ENCODE results near the gene RBFOX2. TPM values are rescaled to one million over a fixed set of nuclear protein-coding genes. Genes with fewer than 3 reads are reported as not detected.

The RBFOX2 gene
- total and polyA plus RNA-seq, 2 donors (not counting 1 experiment from before 2014, with no cell fraction given), result 173 to 190 TPM

GRCh38 chr22:35900483-35901168, 128.0 kb downstream of the RBFOX2 start:
- H4K20me1 ChIP-seq (ENCODE audit: control insufficient read depth, extremely low read depth, insufficient read depth, low read length), result peaks cover 2% of the 10 kb centered on the region
- H3K79me2 ChIP-seq (ENCODE audit: control insufficient read depth, insufficient read depth, low read length), result peaks cover 42% of the 10 kb centered on the region
- DNase-seq (ENCODE audit: low read depth in 2 of 2), result peak in 1 of 2 donors; percentile 85

GRCh38 chr22:35899736-35900135, 128.9 kb downstream of the RBFOX2 start:
- TF ChIP-seq CTCF (conservative IDR thresholded peaks at IDR 0.05 in 1 of 2, IDR thresholded peaks at IDR 0.05 in 1 of 2; ENCODE audit: low read depth in 1 of 2, low read length in 2 of 2) (no peak), EZH2 (IDR thresholded peaks at IDR 0.05; ENCODE audit: low read length, missing control alignments) (no peak)
- Histone ChIP-seq H3K4me1 (ENCODE audit: control insufficient read depth, extremely low read depth, insufficient read depth, low read length) (peaks cover 13% of the 10 kb centered on the region), H3K9me3 (ENCODE audit: control insufficient read depth, insufficient read depth, low read depth, low read length) (no peaks in the 10 kb centered on the region), H4K20me1 (ENCODE audit: control insufficient read depth, extremely low read depth, insufficient read depth, low read length) (peaks cover 2% of the 10 kb centered on the region), H3K27me3 (ENCODE audit: control insufficient read depth, insufficient read depth, low read length) (no peaks in the 10 kb centered on the region), H3K4me2 (ENCODE audit: extremely low read depth, insufficient read depth, low read length) (no peak overlapping the region), H3K27ac (ENCODE audit: insufficient read depth, low read length) (no peak overlapping the region), H3K4me3 (replicated peaks in 1 of 4; ENCODE audit: control extremely low read depth in 1 of 4, insufficient read depth in 1 of 4, low read depth in 3 of 4, low read length in 4 of 4) (no peak overlapping the region), H3K79me2 (ENCODE audit: control insufficient read depth, insufficient read depth, low read length) (peaks cover 39% of the 10 kb centered on the region), H2AFZ (ENCODE audit: low read length) (no peak overlapping the region), H3K9ac (ENCODE audit: insufficient read depth, low read length) (no peak overlapping the region), H3K36me3 (ENCODE audit: control insufficient read depth, insufficient read depth, low read length) (no peaks in the 10 kb centered on the region)
- DNase-seq (ENCODE audit: low read depth in 2 of 2), result no peak

More at GRCh38 chr22:35900483-35901168, 128.0 kb downstream of the RBFOX2 start:
- H3K36me3 ChIP-seq (ENCODE audit: control insufficient read depth, insufficient read depth, low read length), result no peaks in the 10 kb centered on the region
- no peak overlapping the region for H3K4me3 ChIP-seq (replicated peaks in 1 of 4; ENCODE audit: control extremely low read depth in 1 of 4, insufficient read depth in 1 of 4, low read depth in 3 of 4, low read length in 4 of 4)
- H3K4me2 ChIP-seq (ENCODE audit: extremely low read depth, insufficient read depth, low read length), result no peak overlapping the region
- peaks cover 7% of the 10 kb centered on the region for H3K4me1 ChIP-seq (ENCODE audit: control insufficient read depth, extremely low read depth, insufficient read depth, low read length)
- H3K9ac ChIP-seq (ENCODE audit: insufficient read depth, low read length), result no peak overlapping the region
- no peak for TF ChIP-seq EZH2 (IDR thresholded peaks at IDR 0.05; ENCODE audit: low read length, missing control alignments)
- no peak for TF ChIP-seq CTCF (conservative IDR thresholded peaks at IDR 0.05 in 1 of 2, IDR thresholded peaks at IDR 0.05 in 1 of 2; ENCODE audit: low read depth in 1 of 2, low read length in 2 of 2)
- no peaks in the 10 kb centered on the region for H3K27me3 ChIP-seq (ENCODE audit: control insufficient read depth, insufficient read depth, low read length)
- H3K9me3 ChIP-seq (ENCODE audit: control insufficient read depth, insufficient read depth, low read depth, low read length), result no peaks in the 10 kb centered on the region
- H3K27ac ChIP-seq (ENCODE audit: insufficient read depth, low read length), result no peak overlapping the region
- H2AFZ ChIP-seq (ENCODE audit: low read length), result no peak overlapping the region

- no peak for TF ChIP-seq EZH2 (IDR thresholded peaks at IDR 0.05; ENCODE audit: low read length, missing control alignments)
- no peak for TF ChIP-seq CTCF (conservative IDR thresholded peaks at IDR 0.05 in 1 of 2, IDR thresholded peaks at IDR 0.05 in 1 of 2; ENCODE audit: low read depth in 1 of 2, low read length in 2 of 2)
- H3K79me2 ChIP-seq (ENCODE audit: control insufficient read depth, insufficient read depth, low read length), result peaks cover 39% of the 10 kb centered on the region
- H3K36me3 ChIP-seq (ENCODE audit: control insufficient read depth, insufficient read depth, low read length), result no peaks in the 10 kb centered on the region
- H4K20me1 ChIP-seq (ENCODE audit: control insufficient read depth, extremely low read depth, insufficient read depth, low read length), result peaks cover 2% of the 10 kb centered on the region
- no peaks in the 10 kb centered on the region for H3K9me3 ChIP-seq (ENCODE audit: control insufficient read depth, insufficient read depth, low read depth, low read length)
- DNase-seq (ENCODE audit: low read depth in 2 of 2), result no peak
- no peak overlapping the region for H2AFZ ChIP-seq (ENCODE audit: low read length)
- H3K9ac ChIP-seq (ENCODE audit: insufficient read depth, low read length), result no peak overlapping the region
- H3K4me3 ChIP-seq (replicated peaks in 1 of 4; ENCODE audit: control extremely low read depth in 1 of 4, insufficient read depth in 1 of 4, low read depth in 3 of 4, low read length in 4 of 4), result no peak overlapping the region
- H3K27me3 ChIP-seq (ENCODE audit: control insufficient read depth, insufficient read depth, low read length), result no peaks in the 10 kb centered on the region
- peaks cover 24% of the 10 kb centered on the region for H3K4me1 ChIP-seq (ENCODE audit: control insufficient read depth, extremely low read depth, insufficient read depth, low read length)
- no peak overlapping the region for H3K27ac ChIP-seq (ENCODE audit: insufficient read depth, low read length)
- H3K4me2 ChIP-seq (ENCODE audit: extremely low read depth, insufficient read depth, low read length), result no peak overlapping the region
Observed at GRCh38 chr22:35896111-35896705, 132.4 kb downstream of the RBFOX2 start.

Data from fibroblast of lung (primary cell).